HG03196 (cell line): ENCODE data around the gene ARMC2.
"Not testable (repeated sequence)": the region's sequence is repeated elsewhere in the genome, so short reads cannot be mapped to it uniquely, and the experiment has no call there.

Experiments used
- ATAC-seq: cut with Tn5 transposase; IDR thresholded peaks from one replicate; pipeline ENCODE4 v1.9.1; 2021; ENCODE audit not compliant: unreplicated experiment

The ARMC2 gene

GRCh38 chr6:108948181-108948661 lies 100.0 kb downstream of the ARMC2 start:
- no peak for ATAC-seq

DNA sequence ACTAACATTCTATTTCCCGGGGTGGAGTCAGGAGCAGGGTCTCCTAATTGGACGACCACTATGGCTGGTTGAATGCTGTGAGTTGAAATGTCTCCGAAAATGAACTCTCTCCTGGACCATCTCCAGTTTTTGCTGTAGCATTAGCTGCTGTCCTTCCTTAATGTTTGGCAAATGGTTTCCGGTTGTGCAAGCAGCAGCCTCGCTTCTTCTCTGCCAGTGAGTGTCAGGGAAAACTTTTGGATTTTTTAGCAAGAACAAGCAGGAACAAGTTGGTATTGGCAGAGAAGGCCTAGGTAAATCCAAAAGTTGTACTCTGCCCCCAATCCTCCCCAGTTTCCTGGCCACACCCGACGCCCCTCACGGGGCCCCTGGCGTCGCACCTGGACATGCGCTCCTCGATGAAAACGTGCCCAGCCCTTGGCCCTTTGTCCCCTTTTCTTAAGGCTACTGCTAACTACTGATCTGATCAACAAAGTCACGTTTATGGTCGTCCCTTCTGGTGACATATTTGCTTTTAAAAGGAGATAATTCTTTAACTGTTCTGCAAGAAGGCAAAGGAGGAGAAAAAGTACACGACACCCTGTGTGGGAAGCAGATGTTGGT lies 103.2 kb downstream of the ARMC2 start:
- ATAC-seq, result no peak

GRCh38 chr6:108952776-108953486 lies 104.7 kb downstream of the ARMC2 start:
- ATAC-seq, result no peak

DNA sequence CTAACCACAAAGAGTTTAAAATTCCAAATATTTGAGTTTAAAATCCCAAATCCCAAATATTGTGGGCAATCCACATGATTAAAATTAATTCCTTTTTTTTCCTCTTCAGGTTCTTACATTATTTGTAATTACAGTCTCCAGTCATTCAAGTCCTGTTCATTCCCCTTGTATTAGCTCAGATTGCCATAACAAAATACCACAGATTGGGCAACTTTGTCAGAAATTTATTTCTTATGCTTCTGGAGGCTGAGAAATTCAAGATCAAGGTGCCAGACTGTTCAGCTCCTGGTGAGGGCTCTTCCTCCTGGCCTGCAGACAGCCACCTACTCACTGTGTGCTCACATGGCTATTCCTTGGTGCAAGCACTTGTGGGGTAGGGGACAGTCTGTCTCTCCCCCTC lies 105.5 kb downstream of the ARMC2 start:
- ATAC-seq, result no peak

DNA sequence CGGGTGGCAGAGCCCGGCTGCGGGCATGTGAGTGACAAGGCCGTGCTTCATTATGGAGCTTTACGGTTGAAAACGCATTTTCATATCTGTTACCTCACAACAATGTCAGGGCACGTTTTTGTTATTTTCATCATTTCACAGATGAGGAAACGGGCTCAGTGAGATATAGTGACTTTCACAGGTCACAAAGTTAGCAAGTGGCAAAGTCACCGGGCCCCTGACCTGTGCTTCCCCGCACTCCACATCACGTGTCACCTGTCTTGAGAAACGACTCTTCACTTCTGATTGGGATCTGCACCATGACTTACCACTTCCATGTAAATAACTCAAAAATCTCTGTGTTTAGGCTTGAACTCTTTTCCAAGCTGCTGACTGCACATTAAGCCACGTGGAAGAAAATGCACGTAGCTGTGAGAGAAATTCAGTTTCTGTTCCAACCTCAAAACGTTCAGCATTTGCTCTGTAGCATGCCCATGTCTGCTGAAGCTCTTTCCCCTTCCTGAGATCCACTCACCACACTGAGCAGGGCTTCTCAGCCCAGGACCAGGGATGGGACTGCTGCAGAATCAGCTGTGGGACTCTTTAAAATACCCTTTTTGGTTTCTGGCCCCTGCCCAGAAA lies 107.2 kb downstream of the ARMC2 start:
- ATAC-seq, result no peak

DNA sequence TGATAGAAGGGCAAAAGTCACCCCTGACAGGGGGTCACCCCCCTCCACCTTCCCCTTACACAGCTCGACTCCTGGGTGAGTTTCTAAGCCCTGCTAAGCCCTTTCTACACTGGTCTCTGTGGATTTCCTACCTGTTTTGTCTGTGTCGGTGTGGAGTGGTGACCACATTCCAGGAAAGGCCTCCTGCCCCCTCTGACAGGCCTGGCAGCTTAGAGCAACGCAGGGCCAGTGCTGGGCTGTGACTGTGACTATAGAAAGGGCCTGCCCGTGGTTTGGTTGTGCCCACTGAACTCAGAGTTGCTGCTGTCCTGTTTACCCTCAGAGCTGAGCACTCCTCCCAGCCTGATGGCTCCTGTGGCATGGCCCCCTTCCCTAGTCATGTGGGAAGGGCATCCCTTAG lies 109.0 kb downstream of the ARMC2 start:
- no peak for ATAC-seq

DNA sequence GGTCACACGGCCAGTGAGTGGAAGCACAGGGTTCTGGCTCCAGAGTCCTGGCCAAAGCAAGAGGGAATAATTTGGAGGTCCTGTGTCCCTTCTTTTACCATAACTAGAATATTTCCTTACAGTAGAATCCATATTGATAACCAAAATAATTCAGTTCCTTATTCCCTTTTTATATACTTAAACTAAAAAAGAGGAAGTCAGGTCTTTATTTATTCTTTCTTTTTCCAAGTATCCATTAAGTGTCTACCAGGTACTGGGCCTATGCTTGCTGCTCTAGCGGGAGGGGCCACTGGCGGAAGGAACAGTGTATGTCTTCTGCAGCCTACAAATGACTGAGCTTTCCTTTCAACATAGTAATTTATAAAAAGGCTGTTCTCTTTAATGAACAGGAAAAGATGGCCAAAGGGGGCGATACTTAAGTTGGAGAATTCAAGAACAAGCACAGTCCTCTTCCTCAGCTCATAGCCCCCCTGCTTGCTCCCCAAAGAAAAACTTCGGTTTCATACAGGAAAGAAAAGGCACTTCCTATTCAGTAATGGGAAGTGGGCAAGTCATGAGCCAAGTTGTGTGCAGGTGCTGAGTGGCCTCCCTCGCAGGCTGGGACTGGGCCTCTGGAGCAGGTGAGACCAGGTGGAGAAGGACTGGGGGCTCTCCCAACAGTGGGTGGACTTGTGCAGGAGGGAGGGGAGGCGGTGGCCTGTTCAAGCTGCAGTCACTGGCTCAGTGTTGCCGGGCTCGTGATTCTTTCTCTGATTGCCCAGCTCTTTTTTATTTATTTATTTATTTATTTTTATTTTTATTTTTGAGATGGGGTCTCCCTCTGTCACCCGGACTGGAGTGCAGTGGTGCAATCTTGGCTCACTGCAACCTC lies 110.9 kb downstream of the ARMC2 start:
- ATAC-seq, result no peak

GRCh38 chr6:108959972-108960582 lies 111.9 kb downstream of the ARMC2 start:
- ATAC-seq, result no peak

DNA sequence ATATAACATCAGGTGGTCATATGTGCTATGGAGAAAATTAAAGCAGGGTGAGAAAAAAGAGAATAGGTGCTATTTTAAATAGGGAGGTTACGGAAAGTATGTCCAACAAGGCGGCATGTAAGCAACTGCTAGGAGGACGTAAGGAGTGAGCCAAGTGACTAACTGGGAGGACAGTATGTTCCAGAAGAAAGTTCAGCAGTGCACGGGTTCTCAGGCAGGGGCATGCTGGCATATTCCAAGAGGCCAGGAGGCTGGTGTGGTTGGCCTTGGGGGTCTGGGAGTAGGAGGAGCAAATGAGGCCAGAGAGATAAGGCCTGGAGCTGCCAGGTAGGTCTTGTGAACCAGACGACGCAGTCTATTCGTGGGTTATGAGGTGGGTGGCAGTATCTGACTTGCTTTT lies 112.4 kb downstream of the ARMC2 start:
- no peak for ATAC-seq

GRCh38 chr6:108961077-108961476 lies 112.9 kb downstream of the ARMC2 start:
- no peak for ATAC-seq

DNA sequence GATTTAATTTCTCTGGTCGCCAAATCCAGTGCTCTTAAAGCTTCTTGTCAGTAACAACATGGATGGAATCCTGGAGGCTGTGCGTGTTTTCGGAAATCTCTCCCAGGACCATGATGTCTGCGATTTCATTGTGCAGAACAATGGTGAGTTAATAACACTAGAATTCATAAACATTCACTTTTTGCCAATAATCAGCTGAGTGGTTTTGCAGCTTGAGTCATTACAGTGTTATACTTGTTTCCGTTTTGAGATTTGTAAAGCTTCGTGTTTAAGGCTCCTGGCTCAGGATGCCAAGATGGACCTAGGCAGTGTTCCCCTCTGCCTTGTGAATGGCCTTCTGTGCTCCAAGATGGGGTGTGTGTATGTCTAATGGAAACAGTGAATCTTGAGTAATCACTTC lies 113.8 kb downstream of the ARMC2 start:
- ATAC-seq, result no peak

- no peak for ATAC-seq
Observed at GRCh38 chr6:108966251-108966650, 118.0 kb downstream of the ARMC2 start.

- no peak for ATAC-seq
Observed at GRCh38 chr6:108966855-108967755, 118.9 kb downstream of the ARMC2 start.

- ATAC-seq, result no peak
Observed at GRCh38 chr6:108968325-108969316, 120.4 kb downstream of the ARMC2 start.

DNA sequence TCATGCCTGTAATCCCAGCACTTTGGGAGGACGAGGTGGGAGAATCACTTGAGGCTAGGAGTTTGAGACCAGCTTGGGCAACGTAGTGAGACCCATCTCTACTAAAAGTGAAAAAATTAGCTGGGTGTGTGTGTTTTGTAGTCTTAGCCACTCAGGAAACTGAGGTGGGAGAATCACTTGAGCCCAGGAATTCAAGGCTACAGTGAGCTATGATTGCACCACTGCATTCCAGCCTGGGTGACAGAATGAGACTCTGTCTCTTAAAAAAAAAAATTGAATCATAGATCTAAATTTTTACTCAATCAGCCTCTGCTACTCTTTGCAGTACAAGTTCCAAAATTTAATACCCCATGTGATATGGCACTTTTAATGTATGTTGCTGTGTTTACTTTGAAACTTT lies 121.6 kb downstream of the ARMC2 start:
- ATAC-seq, result no peak

GRCh38 chr6:108974201-108974600 lies 126.0 kb downstream of the ARMC2 start:
- no peak for ATAC-seq

GRCh38 chr6:108978638-108979037 lies 130.4 kb downstream of the ARMC2 start:
- not testable (repeated sequence) for ATAC-seq
